NCI-H69 (cell line): ENCODE data around the gene ATXN2L.
"Not testable (repeated sequence)": the region's sequence is repeated elsewhere in the genome, so short reads cannot be mapped to it uniquely, and the experiment has no call there.

Source experiments
- DNase-seq: peaks from one replicate; lab custom pipeline; 2025; lab: John Stamatoyannopoulos, UW

Gene ATXN2L

GRCh38 chr16:28822520-28823290 is at the start of gene ATXN2L:
Gene ATXN2L, plus strand, starts transcription at chr16:28822999. Its CDS starts 261 bp downstream, at chr16:28823260.
- peak; percentile 99 for DNase-seq

- not testable (repeated sequence) for DNase-seq
These were observed 41.1 kb upstream of the ATXN2L start for GRCh38 chr16:28781697-28782096.

GRCh38 chr16:28782357-28782756 is 40.4 kb upstream of the ATXN2L start:
- not testable (repeated sequence) for DNase-seq

- DNase-seq: peak; percentile 80
These were observed 20.4 kb upstream of the ATXN2L start for GRCh38 chr16:28802235-28803019.

- not testable (repeated sequence) for DNase-seq
These were observed 15.2 kb upstream of the ATXN2L start for GRCh38 chr16:28807445-28808120.

- DNase-seq: no peak
These were observed 2.8 kb upstream of the ATXN2L start for GRCh38 chr16:28820016-28820415.

GRCh38 chr16:28820546-28820945 is 2.3 kb upstream of the ATXN2L start:
- not testable (repeated sequence) for DNase-seq

- DNase-seq: peak; percentile 41
These were observed 802 bp upstream of the ATXN2L start for GRCh38 chr16:28821874-28822519.

GRCh38 chr16:28823291-28823872 is 583 bp downstream of the ATXN2L start:
- DNase-seq: no peak

GRCh38 chr16:28823873-28824716 is 1.3 kb downstream of the ATXN2L start:
- DNase-seq: peak; percentile 99

GRCh38 chr16:28824717-28824973 is 1.8 kb downstream of the ATXN2L start:
- no peak for DNase-seq

GRCh38 chr16:28826141-28826540 is 3.3 kb downstream of the ATXN2L start:
- no peak for DNase-seq

- DNase-seq: no peak
These were observed 6.9 kb downstream of the ATXN2L start for GRCh38 chr16:28829747-28830146.

GRCh38 chr16:28830531-28830930 is 7.7 kb downstream of the ATXN2L start:
- no peak for DNase-seq

- no peak for DNase-seq
These were observed 11.6 kb downstream of the ATXN2L start for GRCh38 chr16:28834349-28834748.

GRCh38 chr16:28834873-28835863 is 12.4 kb downstream of the ATXN2L start:
- DNase-seq: no peak

- DNase-seq: no peak
These were observed 13.3 kb downstream of the ATXN2L start for GRCh38 chr16:28835864-28836760.

GRCh38 chr16:28836761-28837064 is 13.9 kb downstream of the ATXN2L start:
- no peak for DNase-seq
